Measurements from ENCODE around the gene PDSS2.

The PDSS2 gene

GRCh38 chr6:107246249-107246971 is 213.0 kb downstream of the PDSS2 start:
- Histone ChIP-seq H3K4me3 (ENCODE audit: low read length) (no peak overlapping the region), H3K4me1 (ENCODE audit: insufficient read depth, low read length) (no peaks in the 10 kb centered on the region), H3K9me3 (ENCODE audit: insufficient read depth, low read depth, low read length) (no peaks in the 10 kb centered on the region), H3K36me3 (ENCODE audit: insufficient read depth, low read depth, low read length) (no peaks in the 10 kb centered on the region), H3K27me3 (ENCODE audit: insufficient read depth, low read length) (no peaks in the 10 kb centered on the region), H3K9ac (ENCODE audit: low read depth, low read length) (no peak overlapping the region), H3K27ac (ENCODE audit: low read length) (no peak overlapping the region)

GRCh38 chr6:107244742-107245480 is 214.5 kb downstream of the PDSS2 start:
- Histone ChIP-seq H3K27me3 (ENCODE audit: insufficient read depth, low read length) (no peaks in the 10 kb centered on the region), H3K4me3 (ENCODE audit: low read length) (no peak overlapping the region), H3K4me1 (ENCODE audit: insufficient read depth, low read length) (no peaks in the 10 kb centered on the region), H3K9ac (ENCODE audit: low read depth, low read length) (no peak overlapping the region), H3K36me3 (ENCODE audit: insufficient read depth, low read depth, low read length) (no peaks in the 10 kb centered on the region), H3K27ac (ENCODE audit: low read length) (no peak overlapping the region), H3K9me3 (ENCODE audit: insufficient read depth, low read depth, low read length) (no peaks in the 10 kb centered on the region)

- H3K4me1 ChIP-seq (ENCODE audit: insufficient read depth, low read length), result no peaks in the 10 kb centered on the region
- H3K27me3 ChIP-seq (ENCODE audit: insufficient read depth, low read length), result no peaks in the 10 kb centered on the region
- H3K9ac ChIP-seq (ENCODE audit: low read depth, low read length), result no peak overlapping the region
- no peak overlapping the region for H3K27ac ChIP-seq (ENCODE audit: low read length)
- H3K9me3 ChIP-seq (ENCODE audit: insufficient read depth, low read depth, low read length), result no peaks in the 10 kb centered on the region
- no peak overlapping the region for H3K4me3 ChIP-seq (ENCODE audit: low read length)
- no peaks in the 10 kb centered on the region for H3K36me3 ChIP-seq (ENCODE audit: insufficient read depth, low read depth, low read length)
These were observed 215.2 kb downstream of the PDSS2 start for GRCh38 chr6:107244082-107244741.

GRCh38 chr6:107243471-107243870 is 215.9 kb downstream of the PDSS2 start:
- H3K4me3 ChIP-seq (ENCODE audit: low read length), result no peak overlapping the region
- no peak overlapping the region for H3K9ac ChIP-seq (ENCODE audit: low read depth, low read length)
- no peaks in the 10 kb centered on the region for H3K4me1 ChIP-seq (ENCODE audit: insufficient read depth, low read length)
- H3K27me3 ChIP-seq (ENCODE audit: insufficient read depth, low read length), result no peaks in the 10 kb centered on the region
- H3K27ac ChIP-seq (ENCODE audit: low read length), result no peak overlapping the region
- H3K9me3 ChIP-seq (ENCODE audit: insufficient read depth, low read depth, low read length), result no peaks in the 10 kb centered on the region
- no peaks in the 10 kb centered on the region for H3K36me3 ChIP-seq (ENCODE audit: insufficient read depth, low read depth, low read length)

GRCh38 chr6:107237992-107238660 is 221.2 kb downstream of the PDSS2 start:
- no peaks in the 10 kb centered on the region for H3K27me3 ChIP-seq (ENCODE audit: insufficient read depth, low read length)
- H3K9me3 ChIP-seq (ENCODE audit: insufficient read depth, low read depth, low read length), result no peaks in the 10 kb centered on the region
- no peaks in the 10 kb centered on the region for H3K36me3 ChIP-seq (ENCODE audit: insufficient read depth, low read depth, low read length)
- H3K9ac ChIP-seq (ENCODE audit: low read depth, low read length), result no peak overlapping the region
- no peak overlapping the region for H3K27ac ChIP-seq (ENCODE audit: low read length)
- H3K4me1 ChIP-seq (ENCODE audit: insufficient read depth, low read length), result no peaks in the 10 kb centered on the region
- H3K4me3 ChIP-seq (ENCODE audit: low read length), result no peak overlapping the region

- peaks cover 5% of the 10 kb centered on the region; the same call in 1 of the 2 replicates for H3K4me1 ChIP-seq (ENCODE audit: insufficient read depth, low read length)
These were observed 223.9 kb downstream of the PDSS2 start for GRCh38 chr6:107235511-107235910.

GRCh38 chr6:107235007-107235406 is 224.4 kb downstream of the PDSS2 start:
- no peaks in the 10 kb centered on the region for H3K9me3 ChIP-seq (ENCODE audit: insufficient read depth, low read depth, low read length)
- H3K9ac ChIP-seq (ENCODE audit: low read depth, low read length), result no peak overlapping the region
- no peaks in the 10 kb centered on the region for H3K36me3 ChIP-seq (ENCODE audit: insufficient read depth, low read depth, low read length)
- H3K4me1 ChIP-seq (ENCODE audit: insufficient read depth, low read length), result peaks cover 5% of the 10 kb centered on the region; the same call in 1 of the 2 replicates
- no peaks in the 10 kb centered on the region for H3K27me3 ChIP-seq (ENCODE audit: insufficient read depth, low read length)
- no peak overlapping the region for H3K27ac ChIP-seq (ENCODE audit: low read length)
- H3K4me3 ChIP-seq (ENCODE audit: low read length), result no peak overlapping the region

More at GRCh38 chr6:107235511-107235910, 223.9 kb downstream of the PDSS2 start:
- Histone ChIP-seq H3K9me3 (ENCODE audit: insufficient read depth, low read depth, low read length) (no peaks in the 10 kb centered on the region), H3K27ac (ENCODE audit: low read length) (no peak overlapping the region), H3K9ac (ENCODE audit: low read depth, low read length) (no peak overlapping the region), H3K36me3 (ENCODE audit: insufficient read depth, low read depth, low read length) (no peaks in the 10 kb centered on the region), H3K27me3 (ENCODE audit: insufficient read depth, low read length) (no peaks in the 10 kb centered on the region), H3K4me3 (ENCODE audit: low read length) (no peak overlapping the region)

- Histone ChIP-seq H3K27ac (ENCODE audit: low read length) (no peak overlapping the region), H3K4me3 (ENCODE audit: low read length) (no peak overlapping the region), H3K4me1 (ENCODE audit: insufficient read depth, low read length) (peaks cover 5% of the 10 kb centered on the region; the same call in 1 of the 2 replicates), H3K36me3 (ENCODE audit: insufficient read depth, low read depth, low read length) (no peaks in the 10 kb centered on the region), H3K9ac (ENCODE audit: low read depth, low read length) (no peak overlapping the region), H3K27me3 (ENCODE audit: insufficient read depth, low read length) (no peaks in the 10 kb centered on the region), H3K9me3 (ENCODE audit: insufficient read depth, low read depth, low read length) (no peaks in the 10 kb centered on the region)
These were observed 228.1 kb downstream of the PDSS2 start for GRCh38 chr6:107231243-107231642.

GRCh38 chr6:107230448-107230847 is 228.9 kb downstream of the PDSS2 start:
- no peak overlapping the region for H3K9ac ChIP-seq (ENCODE audit: low read depth, low read length)
- H3K4me3 ChIP-seq (ENCODE audit: low read length), result no peak overlapping the region
- H3K4me1 ChIP-seq (ENCODE audit: insufficient read depth, low read length), result peaks cover 5% of the 10 kb centered on the region; the same call in 1 of the 2 replicates
- H3K9me3 ChIP-seq (ENCODE audit: insufficient read depth, low read depth, low read length), result no peaks in the 10 kb centered on the region
- H3K36me3 ChIP-seq (ENCODE audit: insufficient read depth, low read depth, low read length), result no peaks in the 10 kb centered on the region
- H3K27me3 ChIP-seq (ENCODE audit: insufficient read depth, low read length), result no peaks in the 10 kb centered on the region
- H3K27ac ChIP-seq (ENCODE audit: low read length), result no peak overlapping the region

GRCh38 chr6:107230024-107230423 is 229.3 kb downstream of the PDSS2 start:
- peaks cover 5% of the 10 kb centered on the region; the same call in 1 of the 2 replicates for H3K4me1 ChIP-seq (ENCODE audit: insufficient read depth, low read length)
- no peak overlapping the region for H3K9ac ChIP-seq (ENCODE audit: low read depth, low read length)
- no peaks in the 10 kb centered on the region for H3K27me3 ChIP-seq (ENCODE audit: insufficient read depth, low read length)
- no peak overlapping the region for H3K27ac ChIP-seq (ENCODE audit: low read length)
- H3K36me3 ChIP-seq (ENCODE audit: insufficient read depth, low read depth, low read length), result no peaks in the 10 kb centered on the region
- no peaks in the 10 kb centered on the region for H3K9me3 ChIP-seq (ENCODE audit: insufficient read depth, low read depth, low read length)
- H3K4me3 ChIP-seq (ENCODE audit: low read length), result no peak overlapping the region

GRCh38 chr6:107228754-107229153 is 230.6 kb downstream of the PDSS2 start:
- H3K9ac ChIP-seq (ENCODE audit: low read depth, low read length), result no peak overlapping the region
- H3K4me3 ChIP-seq (ENCODE audit: low read length), result no peak overlapping the region
- H3K36me3 ChIP-seq (ENCODE audit: insufficient read depth, low read depth, low read length), result no peaks in the 10 kb centered on the region
- H3K9me3 ChIP-seq (ENCODE audit: insufficient read depth, low read depth, low read length), result no peaks in the 10 kb centered on the region
- H3K27ac ChIP-seq (ENCODE audit: low read length), result no peak overlapping the region
- no peaks in the 10 kb centered on the region for H3K27me3 ChIP-seq (ENCODE audit: insufficient read depth, low read length)
- peaks cover 5% of the 10 kb centered on the region; the same call in 1 of the 2 replicates for H3K4me1 ChIP-seq (ENCODE audit: insufficient read depth, low read length)
